ENCODE data around the gene CCR8.

The CCR8 gene, protein sequence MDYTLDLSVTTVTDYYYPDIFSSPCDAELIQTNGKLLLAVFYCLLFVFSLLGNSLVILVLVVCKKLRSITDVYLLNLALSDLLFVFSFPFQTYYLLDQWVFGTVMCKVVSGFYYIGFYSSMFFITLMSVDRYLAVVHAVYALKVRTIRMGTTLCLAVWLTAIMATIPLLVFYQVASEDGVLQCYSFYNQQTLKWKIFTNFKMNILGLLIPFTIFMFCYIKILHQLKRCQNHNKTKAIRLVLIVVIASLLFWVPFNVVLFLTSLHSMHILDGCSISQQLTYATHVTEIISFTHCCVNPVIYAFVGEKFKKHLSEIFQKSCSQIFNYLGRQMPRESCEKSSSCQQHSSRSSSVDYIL
- long read RNA-seq = 0 reads

DNA sequence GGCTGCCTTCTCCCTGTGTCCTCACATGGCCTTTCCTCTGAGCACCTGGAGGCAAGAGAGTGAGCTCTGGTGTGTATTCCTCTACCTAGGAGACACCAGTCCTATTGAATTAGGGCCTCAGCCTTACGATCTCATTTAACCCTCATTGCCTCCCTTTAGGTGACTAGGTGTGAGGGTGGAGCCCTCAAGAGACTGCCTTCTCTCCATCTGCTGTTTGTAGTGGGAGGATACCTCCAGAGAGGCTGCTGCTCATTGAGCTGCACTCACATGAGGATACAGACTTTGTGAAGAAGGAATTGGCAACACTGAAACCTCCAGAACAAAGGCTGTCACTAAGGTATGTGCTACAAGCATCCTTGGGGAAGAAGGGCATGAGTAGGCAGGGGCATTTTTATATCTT, at the start of gene CCR8:
Gene CCR8, plus strand, starts transcription at position 217 of the 400 bp plus-strand sequence. CDS start 2,623 bp downstream, outside the sequence.
- H3K27ac ChIP-seq (replicated peaks) = no peak within 1 kb of the TSS
- no peak within 1 kb of the TSS for H3K4me3 ChIP-seq (replicated peaks; ENCODE audit: insufficient read depth, low read length)
- TF ChIP-seq, protein P1, sequence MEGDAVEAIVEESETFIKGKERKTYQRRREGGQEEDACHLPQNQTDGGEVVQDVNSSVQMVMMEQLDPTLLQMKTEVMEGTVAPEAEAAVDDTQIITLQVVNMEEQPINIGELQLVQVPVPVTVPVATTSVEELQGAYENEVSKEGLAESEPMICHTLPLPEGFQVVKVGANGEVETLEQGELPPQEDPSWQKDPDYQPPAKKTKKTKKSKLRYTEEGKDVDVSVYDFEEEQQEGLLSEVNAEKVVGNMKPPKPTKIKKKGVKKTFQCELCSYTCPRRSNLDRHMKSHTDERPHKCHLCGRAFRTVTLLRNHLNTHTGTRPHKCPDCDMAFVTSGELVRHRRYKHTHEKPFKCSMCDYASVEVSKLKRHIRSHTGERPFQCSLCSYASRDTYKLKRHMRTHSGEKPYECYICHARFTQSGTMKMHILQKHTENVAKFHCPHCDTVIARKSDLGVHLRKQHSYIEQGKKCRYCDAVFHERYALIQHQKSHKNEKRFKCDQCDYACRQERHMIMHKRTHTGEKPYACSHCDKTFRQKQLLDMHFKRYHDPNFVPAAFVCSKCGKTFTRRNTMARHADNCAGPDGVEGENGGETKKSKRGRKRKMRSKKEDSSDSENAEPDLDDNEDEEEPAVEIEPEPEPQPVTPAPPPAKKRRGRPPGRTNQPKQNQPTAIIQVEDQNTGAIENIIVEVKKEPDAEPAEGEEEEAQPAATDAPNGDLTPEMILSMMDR (IDR thresholded peaks at IDR 0.05; ENCODE audit: insufficient read depth, low read length) = no peak
- no peak for TF ChIP-seq POLR2AphosphoS5 (IDR thresholded peaks at IDR 0.05; ENCODE audit: low read depth)
- no peak for TF ChIP-seq GABPA (IDR thresholded peaks at IDR 0.05; ENCODE audit: low read depth)
- H3K27me3 ChIP-seq (ENCODE audit: insufficient read depth, poor library complexity, severe bottlenecking) = no peaks in the 10 kb centered on the region
- DNase-seq (ENCODE audit: low read depth in 1 of 2, low spot score in 1 of 2) = no peak

DNA sequence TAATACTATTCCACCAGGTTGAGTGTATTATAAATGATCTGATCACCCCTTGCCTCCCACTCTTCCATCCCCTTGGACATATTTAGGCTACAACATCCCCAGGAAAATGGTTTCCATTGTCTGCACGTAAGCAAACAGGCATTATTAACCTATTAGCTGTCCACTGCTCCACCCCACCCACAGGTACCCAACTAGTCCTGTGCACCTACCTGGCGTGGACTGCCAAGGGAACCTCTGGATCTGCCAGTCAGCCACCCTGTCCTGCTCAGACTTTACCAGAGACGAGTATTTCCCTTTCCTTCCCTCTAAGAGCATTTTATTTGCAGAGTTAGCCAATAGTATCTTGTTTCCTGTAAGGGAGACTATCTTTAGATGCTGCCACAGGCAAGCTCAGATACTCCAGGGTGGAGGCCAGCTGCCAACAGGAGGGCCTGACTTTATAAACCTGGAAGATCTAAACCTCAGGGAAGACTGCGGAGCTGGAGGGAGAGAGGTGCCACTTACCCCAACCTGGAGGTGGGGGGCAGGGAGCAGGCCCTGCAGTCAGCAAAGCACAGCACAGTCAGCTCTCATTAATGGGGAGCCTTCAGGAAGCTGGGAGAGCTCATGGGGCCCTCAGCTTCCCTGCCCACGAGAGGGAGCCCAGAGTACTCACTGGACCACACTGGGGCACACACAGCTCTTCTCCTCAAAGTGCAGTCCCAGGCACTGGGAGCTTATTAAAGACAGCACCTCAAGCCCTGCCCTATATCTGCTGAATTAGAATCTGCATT, 49.6 kb upstream of the CCR8 start, which contains the start of gene CX3CR1:
Gene CX3CR1, minus strand, starts transcription at position 292 of the 773 bp plus-strand sequence. CDS start 13,527 bp downstream, outside the sequence.
- Histone ChIP-seq H3K27me3 (ENCODE audit: insufficient read depth, poor library complexity, severe bottlenecking) (no peaks in the 10 kb centered on the region), H3K4me3 (replicated peaks; ENCODE audit: insufficient read depth, low read length) (0 out of 2 replicates have a peak within 1 kb of the TSS, but pooled peaks have one; percentile 0), H3K27ac (replicated peaks) (peak within 1 kb of the TSS; percentile 5; the same call in 1 of the 2 replicates)
- TF ChIP-seq, protein P2, sequence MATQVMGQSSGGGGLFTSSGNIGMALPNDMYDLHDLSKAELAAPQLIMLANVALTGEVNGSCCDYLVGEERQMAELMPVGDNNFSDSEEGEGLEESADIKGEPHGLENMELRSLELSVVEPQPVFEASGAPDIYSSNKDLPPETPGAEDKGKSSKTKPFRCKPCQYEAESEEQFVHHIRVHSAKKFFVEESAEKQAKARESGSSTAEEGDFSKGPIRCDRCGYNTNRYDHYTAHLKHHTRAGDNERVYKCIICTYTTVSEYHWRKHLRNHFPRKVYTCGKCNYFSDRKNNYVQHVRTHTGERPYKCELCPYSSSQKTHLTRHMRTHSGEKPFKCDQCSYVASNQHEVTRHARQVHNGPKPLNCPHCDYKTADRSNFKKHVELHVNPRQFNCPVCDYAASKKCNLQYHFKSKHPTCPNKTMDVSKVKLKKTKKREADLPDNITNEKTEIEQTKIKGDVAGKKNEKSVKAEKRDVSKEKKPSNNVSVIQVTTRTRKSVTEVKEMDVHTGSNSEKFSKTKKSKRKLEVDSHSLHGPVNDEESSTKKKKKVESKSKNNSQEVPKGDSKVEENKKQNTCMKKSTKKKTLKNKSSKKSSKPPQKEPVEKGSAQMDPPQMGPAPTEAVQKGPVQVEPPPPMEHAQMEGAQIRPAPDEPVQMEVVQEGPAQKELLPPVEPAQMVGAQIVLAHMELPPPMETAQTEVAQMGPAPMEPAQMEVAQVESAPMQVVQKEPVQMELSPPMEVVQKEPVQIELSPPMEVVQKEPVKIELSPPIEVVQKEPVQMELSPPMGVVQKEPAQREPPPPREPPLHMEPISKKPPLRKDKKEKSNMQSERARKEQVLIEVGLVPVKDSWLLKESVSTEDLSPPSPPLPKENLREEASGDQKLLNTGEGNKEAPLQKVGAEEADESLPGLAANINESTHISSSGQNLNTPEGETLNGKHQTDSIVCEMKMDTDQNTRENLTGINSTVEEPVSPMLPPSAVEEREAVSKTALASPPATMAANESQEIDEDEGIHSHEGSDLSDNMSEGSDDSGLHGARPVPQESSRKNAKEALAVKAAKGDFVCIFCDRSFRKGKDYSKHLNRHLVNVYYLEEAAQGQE (IDR thresholded peaks at IDR 0.05; ENCODE audit: insufficient replicate concordance, low read depth) = no peak
- TF ChIP-seq, protein P1 (IDR thresholded peaks at IDR 0.05; ENCODE audit: insufficient read depth, low read length) = no peak
- TF ChIP-seq GABPA (IDR thresholded peaks at IDR 0.05; ENCODE audit: low read depth) (no peak), SPI1 (IDR thresholded peaks at IDR 0.05; ENCODE audit: borderline replicate concordance, low read depth) (no peak), POLR2AphosphoS5 (IDR thresholded peaks at IDR 0.05; ENCODE audit: low read depth) (no peak)
- DNase-seq (ENCODE audit: low read depth in 1 of 2, low spot score in 1 of 2) = no peak

DNA sequence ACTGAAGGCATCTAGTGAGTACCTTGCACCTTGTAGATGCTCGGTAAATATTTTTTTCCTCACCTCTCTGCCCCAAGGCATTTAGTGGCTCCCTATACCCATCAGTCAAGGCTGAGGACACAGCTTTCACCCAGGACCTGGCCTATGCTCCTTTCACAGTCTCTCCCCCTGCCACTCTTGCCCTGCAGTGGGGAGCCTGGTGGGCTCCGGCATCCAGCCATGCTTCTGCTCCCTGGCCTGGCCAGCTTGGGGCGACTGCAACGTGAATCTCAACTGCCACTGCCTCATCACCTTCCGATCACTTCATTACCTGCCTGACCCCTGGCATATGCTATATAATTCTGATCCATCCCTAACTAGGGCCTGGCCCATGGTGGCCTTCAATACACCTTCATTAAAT, 48.9 kb upstream of the CCR8 start:
- Histone ChIP-seq H3K4me3 (replicated peaks; ENCODE audit: insufficient read depth, low read length) (no peak overlapping the region), H3K27me3 (ENCODE audit: insufficient read depth, poor library complexity, severe bottlenecking) (no peaks in the 10 kb centered on the region), H3K27ac (replicated peaks) (no peak overlapping the region; the same call in 1 of the 2 replicates)
- no peak for DNase-seq (ENCODE audit: low read depth in 1 of 2, low spot score in 1 of 2)
- TF ChIP-seq SPI1 (IDR thresholded peaks at IDR 0.05; ENCODE audit: borderline replicate concordance, low read depth) = no peak

DNA sequence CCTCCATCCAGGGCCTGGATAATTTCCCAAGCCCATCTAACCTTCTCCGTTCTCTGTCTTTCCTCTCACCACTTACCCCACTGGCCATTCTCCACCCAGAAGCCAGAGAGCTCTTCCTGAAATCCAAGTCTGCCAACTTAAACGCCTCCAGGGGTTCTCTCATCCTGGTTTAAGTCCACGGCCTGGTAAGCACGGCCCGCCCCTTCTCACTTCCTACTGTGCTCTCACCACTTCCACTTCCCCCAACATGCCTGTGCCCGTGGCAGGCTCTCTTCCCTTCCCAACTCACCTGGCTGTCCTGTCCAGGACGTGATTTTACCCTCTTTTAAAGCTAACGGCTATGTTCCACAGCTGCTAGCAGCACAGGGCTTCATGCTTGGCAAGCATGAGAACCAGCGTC, 48.0 kb upstream of the CCR8 start:
- TF ChIP-seq SPI1 (IDR thresholded peaks at IDR 0.05; ENCODE audit: borderline replicate concordance, low read depth) (no peak), GABPA (IDR thresholded peaks at IDR 0.05; ENCODE audit: low read depth) (no peak), POLR2AphosphoS5 (IDR thresholded peaks at IDR 0.05; ENCODE audit: low read depth) (no peak)
- TF ChIP-seq, protein P2 (IDR thresholded peaks at IDR 0.05; ENCODE audit: insufficient replicate concordance, low read depth) = no peak
- TF ChIP-seq, protein P1 (IDR thresholded peaks at IDR 0.05; ENCODE audit: insufficient read depth, low read length) = no peak
- Histone ChIP-seq H3K4me3 (replicated peaks; ENCODE audit: insufficient read depth, low read length) (no peak overlapping the region), H3K27me3 (ENCODE audit: insufficient read depth, poor library complexity, severe bottlenecking) (no peaks in the 10 kb centered on the region), H3K27ac (replicated peaks) (no peak overlapping the region)
- DNase-seq (ENCODE audit: low read depth in 1 of 2, low spot score in 1 of 2) = no peak
